Caco-2 (cell line): ENCODE results near the gene TXN2. TPM values are rescaled to one million over a fixed set of nuclear protein-coding genes. Genes with fewer than 3 reads are reported as not detected.
A peak's percentile ranks its signal among the peaks of the same experiment; 100 is the strongest.

Experiments
- BruUV-seq: library from RNA; stranded (reverse); fragments of 400-500 nt; replicated peaks from 2 replicates; lab custom pipeline; 2021; lab: Mats Ljungman, UMichigan
- CTCF ChIA-PET: fragments of 300-600 bp; sonication (Branson Sonifier 250); formaldehyde crosslinking; loops from one replicate; lab custom pipeline; 2022; ENCODE audit warnings: antibody characterized with exemption; lab: Charles Lee
- POLR2A ChIA-PET: fragments of 300-600 bp; sonication (Branson Sonifier 250); formaldehyde crosslinking; loops from one replicate; lab custom pipeline; 2022; ENCODE audit warnings: antibody characterized with exemption; lab: Charles Lee
- DNase-seq, 2 experiments: peaks; one replicate each; pipeline versions ENCODE4 v3.0.0 to v3.0.0-alpha.2; 2020 to 2022
- H3K27me3 ChIP-seq: replicated peaks from 2 replicates; pipeline ENCODE4 v1.6.0; 2011; ENCODE audit warnings: low read length; ENCODE audit not compliant: control insufficient read depth, insufficient read depth
- H3K36me3 ChIP-seq: 2 replicates; pipeline ENCODE4 v1.5.1; 2011; ENCODE audit warnings: low read length; ENCODE audit not compliant: control insufficient read depth, insufficient read depth
- H3K4me1 ChIP-seq: fragments of 250-450 bp; sonication (Bioruptor Pico); 2 replicates; pipeline ENCODE4 v1.5.1; 2020; ENCODE audit warnings: mild to moderate bottlenecking
- H3K4me3 ChIP-seq: 2 replicates; pipeline ENCODE4 v1.5.1; 2011; ENCODE audit warnings: low read depth, mild to moderate bottlenecking, control low read depth, low read length
- H3K9me3 ChIP-seq: fragments of 250-450 bp; sonication (Bioruptor Pico); 2 replicates; pipeline ENCODE4 v1.5.1; 2020; ENCODE audit warnings: mild to moderate bottlenecking, moderate library complexity
- H3K27ac Mint-ChIP-seq: one replicate; pipeline ENCODE4 v1.8.0; 2022; ENCODE audit warnings: mixed read lengths; ENCODE audit not compliant: unreplicated experiment
- H3K27me3 Mint-ChIP-seq: one replicate; pipeline ENCODE4 v1.8.0; 2022; ENCODE audit warnings: mixed read lengths; ENCODE audit not compliant: insufficient read depth, unreplicated experiment
- H3K36me3 Mint-ChIP-seq: one replicate; pipeline ENCODE4 v1.8.0; 2022; ENCODE audit warnings: mild to moderate bottlenecking, mixed read lengths; ENCODE audit not compliant: insufficient read depth, unreplicated experiment
- H3K4me1 Mint-ChIP-seq: one replicate; pipeline ENCODE4 v1.8.0; 2022; ENCODE audit warnings: low read depth, mixed read lengths; ENCODE audit not compliant: unreplicated experiment
- H3K4me3 Mint-ChIP-seq: one replicate; pipeline ENCODE4 v1.8.0; 2022; ENCODE audit warnings: mild to moderate bottlenecking, moderate library complexity, mixed read lengths; ENCODE audit not compliant: unreplicated experiment
- H3K9me3 Mint-ChIP-seq: one replicate; pipeline ENCODE4 v1.8.0; 2022; ENCODE audit warnings: mixed read lengths; ENCODE audit not compliant: unreplicated experiment
- CTCF ChIP-seq, 2 experiments: fragments of 200-600 bp in 1 of 2; IDR thresholded peaks; 1 replicate in 1 of 2; 2 replicates in 1 of 2; pipeline versions ENCODE4 v1.5.1 to v1.8.0; 2011 to 2022; ENCODE audit warnings: antibody characterized with exemption in 1 of 2, control low read depth in 1 of 2, inconsistent platforms in 1 of 2, low read depth in 1 of 2, low read length in 1 of 2, mild to moderate bottlenecking in 1 of 2, moderate library complexity in 1 of 2; ENCODE audit not compliant: insufficient read depth in 1 of 2, severe bottlenecking in 1 of 2, unreplicated experiment in 1 of 2
- intact Hi-C: fragments of 100-400 bp; cut with micrococcal nuclease; formaldehyde crosslinking; loops from one replicate; pipeline ENCODE4 v1.10.0; 2022; ENCODE audit not compliant: unreplicated experiment
- total RNA-seq: library from RNA; stranded (reverse); gene quantifications from 2 replicates; pipeline ENCODE4 v1.2.3, GENCODE V29; 2022

TXN2 gene
- total RNA-seq, 1 experiment from 2014 or later = 75.8 TPM

DNA sequence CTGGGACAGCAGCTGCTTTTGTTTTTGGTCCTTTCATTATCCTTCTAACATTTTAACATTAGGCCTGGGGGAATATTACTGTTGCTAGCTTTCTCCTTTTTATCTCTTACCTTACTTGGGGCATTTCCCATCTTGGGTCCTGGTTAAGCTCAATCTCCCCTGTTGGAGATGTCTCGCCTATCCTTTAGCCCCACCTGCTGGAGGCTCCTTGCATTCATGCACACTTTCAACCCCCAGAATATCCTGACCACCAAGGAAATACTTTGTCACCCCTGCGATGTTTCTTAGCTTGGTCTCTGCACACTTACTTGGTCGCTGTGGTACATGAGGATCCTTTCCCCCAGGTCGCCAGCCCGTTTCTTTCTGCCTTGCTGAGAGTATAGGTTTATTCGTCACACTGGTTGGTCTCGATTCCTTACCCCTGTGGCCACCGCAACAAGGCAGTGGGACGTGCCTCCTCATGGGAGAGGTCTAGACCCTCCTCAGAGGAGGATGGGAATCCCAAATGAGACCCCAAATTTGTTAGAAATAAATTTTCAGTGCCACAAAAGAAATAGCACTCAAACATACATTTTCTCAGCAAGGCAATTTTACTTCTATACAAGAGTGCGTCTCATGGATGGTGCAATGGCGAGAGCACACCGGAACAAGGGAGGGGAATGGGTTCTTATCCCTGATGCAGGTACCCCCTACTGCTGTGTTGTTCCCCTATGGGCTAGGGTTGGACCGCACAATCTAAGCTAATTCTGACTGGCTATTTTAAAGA, 5.4 kb upstream of the TXN2 start:
- peak; percentile 55 to 58 for DNase-seq
- H3K9me3 Mint-ChIP-seq = peaks cover 10% of the 10 kb centered on the region

DNA sequence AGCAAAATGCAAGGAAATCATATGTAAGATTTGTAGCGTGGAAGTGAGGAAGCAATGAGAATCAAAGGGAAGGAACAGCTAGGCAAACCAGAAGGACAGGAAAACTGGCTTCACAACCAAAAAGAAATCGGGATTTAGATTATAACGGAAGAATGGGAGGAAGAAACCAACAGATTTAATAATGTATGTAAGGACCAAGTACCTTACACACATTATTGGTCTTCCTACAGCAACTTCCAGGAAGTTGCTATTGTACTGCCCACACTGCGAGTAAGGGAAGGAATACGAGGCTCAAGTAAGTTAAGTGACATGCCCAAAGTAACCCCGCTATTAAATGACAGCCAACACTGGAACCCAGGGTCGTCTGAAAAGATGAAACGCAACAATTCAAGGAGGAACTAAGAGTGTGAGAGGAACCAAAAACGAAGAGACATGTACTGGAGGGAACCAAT, 473 bp downstream of the TXN2 start:
- peak overlapping the region; percentile 81 for H3K27ac Mint-ChIP-seq
- BruUV-seq = TSS peak; percentile 46

More for the DNA sequence above, 5.4 kb upstream of the TXN2 start:
- Histone ChIP-seq H3K27me3 (no peaks in the 10 kb centered on the region), H3K4me3 (no peak overlapping the region), H3K36me3 (peaks cover 11% of the 10 kb centered on the region), H3K9me3 (no peaks in the 10 kb centered on the region; the same call in 1 of the 2 replicates), H3K4me1 (peaks cover 12% of the 10 kb centered on the region)
- Mint-ChIP-seq H3K27ac (peak overlapping the region; percentile 25), H3K4me3 (peak overlapping the region; percentile 11), H3K4me1 (peaks cover 18% of the 10 kb centered on the region), H3K27me3 (no peaks in the 10 kb centered on the region), H3K36me3 (peaks cover 82% of the 10 kb centered on the region)
- no TSS peak for BruUV-seq
- ChIA-PET POLR2A (interaction anchor here (1.0 kb wide), 1 partner anchor 18 kb away, joined by 3 read pairs; no protein-coding TSS in a partner anchor), CTCF (interaction anchor here (0.6 to 1.6 kb wide), 7 partner anchors 16 to 292 kb away, joined by 3 to 6 read pairs (median 3); no protein-coding TSS in a partner anchor)
- intact Hi-C loops = no loop called here
- TF ChIP-seq CTCF (IDR thresholded peaks at IDR 0.05; ENCODE audit: insufficient read depth in 1 of 2, low read depth in 1 of 2, low read length in 1 of 2, severe bottlenecking in 1 of 2, unreplicated experiment in 1 of 2) = peak; percentile 40 to 58

More for the DNA sequence above, 473 bp downstream of the TXN2 start:
- no peaks in the 10 kb centered on the region for H3K9me3 Mint-ChIP-seq
- Histone ChIP-seq H3K4me1 (peaks cover 20% of the 10 kb centered on the region), H3K4me3 (peak overlapping the region; percentile 84), H3K27me3 (no peaks in the 10 kb centered on the region), H3K36me3 (peaks cover 2% of the 10 kb centered on the region; the same call in 1 of the 2 replicates), H3K9me3 (no peaks in the 10 kb centered on the region)
- ChIA-PET CTCF (interaction anchor here (1.0 to 1.7 kb wide), 2 partner anchors 11 to 12 kb away, joined by 4 to 5 read pairs; no protein-coding TSS in a partner anchor), POLR2A (interaction anchor here (1.0 to 1.6 kb wide), 2 partner anchors 11 to 71 kb away, joined by 3 read pairs; no protein-coding TSS in a partner anchor)
- no peak for TF ChIP-seq CTCF (IDR thresholded peaks at IDR 0.05; ENCODE audit: insufficient read depth in 1 of 2, low read depth in 1 of 2, low read length in 1 of 2, severe bottlenecking in 1 of 2, unreplicated experiment in 1 of 2)
- H3K36me3 Mint-ChIP-seq = peaks cover 50% of the 10 kb centered on the region
- no peak for DNase-seq
- H3K27me3 Mint-ChIP-seq = no peaks in the 10 kb centered on the region
- H3K4me3 Mint-ChIP-seq = peak overlapping the region; percentile 91
- peaks cover 12% of the 10 kb centered on the region for H3K4me1 Mint-ChIP-seq
- intact Hi-C loops = no loop called here
